NCI-H1436 treated with DMSO at 0.1 percent for 48 hours (cell line): ENCODE measurements around the gene PKNOX2.

Experiments
- DNase-seq: peaks from one replicate; lab custom pipeline; 2025; lab: John Stamatoyannopoulos, UW

The PKNOX2 gene

GRCh38 chr11:125446279-125446678 lies 281.7 kb downstream of the PKNOX2 start:
- DNase-seq, result no peak

GRCh38 chr11:125447721-125448120 lies 283.2 kb downstream of the PKNOX2 start:
- DNase-seq, result no peak

- no peak for DNase-seq
Measured at GRCh38 chr11:125448136-125448535, 283.6 kb downstream of the PKNOX2 start.

- DNase-seq, result no peak
Measured at GRCh38 chr11:125449565-125449964, 285.0 kb downstream of the PKNOX2 start.

- no peak for DNase-seq
Measured at GRCh38 chr11:125451400-125452124, 287.0 kb downstream of the PKNOX2 start.

- no peak for DNase-seq
Measured at GRCh38 chr11:125452125-125452470, 287.5 kb downstream of the PKNOX2 start.

GRCh38 chr11:125454047-125454446 lies 289.5 kb downstream of the PKNOX2 start:
- no peak for DNase-seq

GRCh38 chr11:125455851-125456250 lies 291.3 kb downstream of the PKNOX2 start:
- no peak for DNase-seq

GRCh38 chr11:125457814-125458343 lies 293.3 kb downstream of the PKNOX2 start:
- no peak for DNase-seq

GRCh38 chr11:125460275-125460674 lies 295.7 kb downstream of the PKNOX2 start:
- no peak for DNase-seq

- no peak for DNase-seq
Measured at GRCh38 chr11:125463590-125464269, 299.2 kb downstream of the PKNOX2 start.

GRCh38 chr11:125464270-125464662 lies 299.7 kb downstream of the PKNOX2 start:
- no peak for DNase-seq

- no peak for DNase-seq
Measured at GRCh38 chr11:125464666-125465065, 300.1 kb downstream of the PKNOX2 start.

GRCh38 chr11:125465255-125465654 lies 300.7 kb downstream of the PKNOX2 start:
- no peak for DNase-seq

GRCh38 chr11:125465701-125466100 lies 301.1 kb downstream of the PKNOX2 start:
- no peak for DNase-seq

- no peak for DNase-seq
Measured at GRCh38 chr11:125468025-125468424, 303.5 kb downstream of the PKNOX2 start.

- DNase-seq, result no peak
Measured at GRCh38 chr11:125468852-125469251, 304.3 kb downstream of the PKNOX2 start.

GRCh38 chr11:125470355-125470754 lies 305.8 kb downstream of the PKNOX2 start:
- no peak for DNase-seq

GRCh38 chr11:125476721-125477120 lies 312.2 kb downstream of the PKNOX2 start:
- no peak for DNase-seq

- DNase-seq, result no peak
Measured at GRCh38 chr11:125479137-125479536, 314.6 kb downstream of the PKNOX2 start.

- no peak for DNase-seq
Measured at GRCh38 chr11:125481531-125481930, 317.0 kb downstream of the PKNOX2 start.
